Measurements from ENCODE around the gene KYAT1. TPM values are rescaled to one million over a fixed set of nuclear protein-coding genes. Genes with fewer than 3 reads are reported as not detected.
"Not testable (repeated sequence)": the region's sequence is repeated elsewhere in the genome, so short reads cannot be mapped to it uniquely, and the experiment has no call there.

KYAT1 gene
- total and polyA plus RNA-seq, 2 of the 8 experiments (the other 6 are each of a cell fraction or from before 2014, with no cell fraction given) = 30.4 to 42.2 TPM

DNA sequence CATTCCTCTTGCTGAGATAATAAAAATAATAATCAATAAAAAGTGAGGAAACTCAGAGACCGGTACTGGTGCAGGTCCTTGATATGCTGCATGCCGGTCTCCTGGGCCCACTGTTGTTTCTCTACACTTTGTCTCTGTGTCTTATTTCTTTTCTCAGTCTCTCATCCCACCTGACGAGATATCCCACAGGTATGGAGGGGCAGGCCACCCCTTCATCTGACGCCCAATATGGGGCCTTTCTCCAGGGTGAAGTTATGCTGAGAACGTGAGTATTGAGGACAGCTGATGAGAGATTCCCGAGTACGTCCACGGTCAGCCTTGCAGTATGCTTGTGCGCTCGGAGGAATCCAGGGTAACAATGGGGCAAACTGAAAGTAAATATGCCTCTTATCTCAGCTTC, 30.7 kb downstream of the KYAT1 start:
- WGBS, 2 experiments (ENCODE audit: extremely low coverage in 1 of 2, insufficient coverage in 1 of 2, insufficient read length in 1 of 2, insufficient replicate concordance in 2 of 2, low coverage in 1 of 2, low lambda C conversion rate in 2 of 2, missing lambda C conversion rate in 1 of 2) = 85% methylated on average over 10 of the region's 10 CpGs; no CpG with 5 or more reads in 1 of the 2 experiments
- not testable (repeated sequence) for H3K27ac ChIP-seq (ENCODE audit: low read depth, low read length); FAIRE-seq; H4K20me1 ChIP-seq (replicated peaks in 1 of 2; ENCODE audit: control insufficient read depth in 1 of 2, insufficient read depth in 2 of 2, low read length in 2 of 2); H3K27me3 ChIP-seq (replicated peaks in 1 of 4; ENCODE audit: control insufficient read depth in 3 of 4, extremely low read depth in 1 of 4, insufficient read depth in 3 of 4, low read length in 3 of 4); H3K23me2 ChIP-seq (ENCODE audit: low read depth, low read length); H3K4ac ChIP-seq (replicated peaks; ENCODE audit: insufficient read length, low read depth, low read length); H2BK12ac ChIP-seq (ENCODE audit: low read depth, low read length); H2BK20ac ChIP-seq (ENCODE audit: low read length); H2BK5ac ChIP-seq (ENCODE audit: low read depth, low read length); H2BK120ac ChIP-seq (replicated peaks; ENCODE audit: low read depth, low read length); H2BK15ac ChIP-seq (ENCODE audit: low read length); H3K4me1 ChIP-seq (replicated peaks in 1 of 4; ENCODE audit: control insufficient read depth in 3 of 4, insufficient read depth in 4 of 4, low read length in 3 of 4); H2AFZ ChIP-seq (ENCODE audit: low read length); H4K91ac ChIP-seq (replicated peaks; ENCODE audit: insufficient read length, low read length); H4K5ac ChIP-seq (ENCODE audit: insufficient read length, low read depth, low read length); H3K9ac ChIP-seq (replicated peaks in 1 of 4; ENCODE audit: extremely low read depth in 1 of 4, low read depth in 3 of 4, low read length in 3 of 4); H3K36me3 ChIP-seq (ENCODE audit: control insufficient read depth in 2 of 4, insufficient read depth in 4 of 4, low read length in 3 of 4); DNase-seq (ENCODE audit: low read depth in 1 of 2, low spot score in 2 of 2); H3K14ac ChIP-seq (ENCODE audit: insufficient read length); H3K79me2 ChIP-seq (ENCODE audit: control insufficient read depth in 1 of 2, insufficient read depth in 2 of 2, low read length in 2 of 2); H3K4me3 ChIP-seq (ENCODE audit: extremely low read depth in 1 of 4, insufficient read depth in 2 of 4, low read depth in 3 of 4, low read length in 4 of 4); H2AK5ac ChIP-seq (ENCODE audit: low read depth, low read length); H3K23ac ChIP-seq (ENCODE audit: insufficient read length); H3K4me2 ChIP-seq (ENCODE audit: insufficient read depth in 1 of 2, low read depth in 2 of 2, low read length in 2 of 2); H3K18ac ChIP-seq (ENCODE audit: extremely low read depth, low read length); H3K79me1 ChIP-seq (ENCODE audit: low read depth, low read length); H4K8ac ChIP-seq (ENCODE audit: extremely low read depth, insufficient read depth, low read length); H3K56ac ChIP-seq (replicated peaks; ENCODE audit: insufficient read length, low read depth, low read length)
- H3K9me3 ChIP-seq (ENCODE audit: insufficient read depth in 2 of 2, low read depth in 1 of 2, low read length in 1 of 2) = peaks cover 8 to 12% of the 10 kb centered on the region in 2 experiments; a peak in 3 of 4 replicates
- POLR2A ChIA-PET (ENCODE audit: partially characterized antibody) = interaction anchor here (1.4 kb wide), 1 partner anchor 30 kb away, joined by 3 read pairs; no protein-coding TSS in a partner anchor
- CTCF ChIA-PET (ENCODE audit: partially characterized antibody) = interaction anchor here (0.8 to 4.3 kb wide), 8 partner anchors 11 to 156 kb away, joined by 3 to 44 read pairs (median 4); no protein-coding TSS in a partner anchor

All from H1 (cell line).